K562 (cell line): Measurements from ENCODE around the gene HP. TPM values are rescaled to one million over a fixed set of nuclear protein-coding genes. Genes with fewer than 3 reads are reported as not detected.
A peak's percentile ranks its signal among the peaks of the same experiment; 100 is the strongest.

Experiments
- ATAC-seq: fragments of 200-7000 bp; cut with Tn5 transposase; 3 replicates; pipeline ENCODE4 v1.9.1; 2020; ENCODE audit warnings: moderate library complexity
- BruUV-seq: library from RNA; stranded (reverse); fragments of 400-500 nt; replicated peaks from 2 replicates; lab custom pipeline; 2021; lab: Mats Ljungman, UMichigan
- CTCF ChIA-PET: fragments of 300-600 bp; formaldehyde crosslinking; extraction: SDS; loops from one replicate; lab custom pipeline; 2021; ENCODE audit warnings: low intra/inter-chr PET ratio; lab: Yijun Ruan, JAX
- POLR2A ChIA-PET: fragments of 300-600, 350-650 bp; sonication (Branson Sonifier 250); formaldehyde crosslinking; extraction: SDS; loops from one replicate; lab custom pipeline; 2021; ENCODE audit warnings: antibody characterized with exemption, inconsistent platforms; lab: Yijun Ruan, JAX
- DNase-seq, 4 experiments: peaks; one replicate each; pipeline versions ENCODE4 v3.0.0 to v3.0.0-alpha.2; 2011 to 2018; ENCODE audit warnings: low spot score in 3 of 4, mixed read lengths in 3 of 4; ENCODE audit errors: extremely low read depth in 1 of 4
- FAIRE-seq: peaks from 2 replicates; lab custom pipeline; 2011; peaks lifted over from hg19 to GRCh38; lab: Jason Lieb, UNC
- H2AFZ ChIP-seq: 2 replicates; pipeline ENCODE4 v1.6.0; 2011; ENCODE audit warnings: low read depth, low read length, control low read depth, inconsistent platforms
- H3K27ac ChIP-seq: fragments of 200-600 bp; 3 replicates; pipeline ENCODE4 v1.8.0; 2011; ENCODE audit warnings: low read depth, mild to moderate bottlenecking, control low read depth, inconsistent platforms, low read length, moderate library complexity, mixed read lengths; ENCODE audit errors: extremely low read depth
- H3K27me3 ChIP-seq, 2 experiments: fragments of 300-600 bp in 1 of 2; 2 replicates in 1 of 2; 3 replicates in 1 of 2; pipeline versions ENCODE4 v1.6.0 to v1.8.0; 2011; ENCODE audit warnings: inconsistent platforms in 2 of 2, low read length in 2 of 2, mild to moderate bottlenecking in 1 of 2, mixed read lengths in 1 of 2, moderate library complexity in 1 of 2; ENCODE audit not compliant: control insufficient read depth in 2 of 2, insufficient read depth in 2 of 2
- H3K36me3 ChIP-seq: fragments of 300-600 bp; 3 replicates; pipeline ENCODE4 v1.8.0; 2011; ENCODE audit warnings: mild to moderate bottlenecking, low read length, inconsistent platforms; ENCODE audit not compliant: control insufficient read depth, insufficient read depth
- H3K4me1 ChIP-seq, 2 experiments: fragments of 200-600 bp in 1 of 2; replicated peaks in 1 of 2; 2 replicates in 1 of 2; 3 replicates in 1 of 2; pipeline versions ENCODE4 v1.5.1 to v1.8.0; 2011; ENCODE audit warnings: inconsistent platforms in 2 of 2, low read length in 2 of 2, mild to moderate bottlenecking in 1 of 2, mixed read lengths in 1 of 2, moderate library complexity in 1 of 2; ENCODE audit not compliant: control insufficient read depth in 2 of 2, insufficient read depth in 2 of 2
- H3K4me2 ChIP-seq: 2 replicates; pipeline ENCODE4 v1.6.1; 2011; ENCODE audit warnings: low read length, control low read depth, inconsistent platforms, mixed read lengths; ENCODE audit not compliant: insufficient read depth
- H3K4me3 ChIP-seq: fragments of 200-600 bp; sonication (generic), shearing (Covaris generic); 2 replicates; pipeline ENCODE4 v1.5.1; 2016; ENCODE audit warnings: control low read depth, inconsistent platforms
- H3K79me2 ChIP-seq: fragments of 200-600 bp; 3 replicates; pipeline ENCODE4 v1.8.0; 2011; ENCODE audit warnings: low read length, inconsistent platforms; ENCODE audit not compliant: control insufficient read depth, insufficient read depth
- H3K9ac ChIP-seq, 2 experiments: 2 replicates each; pipeline versions ENCODE4 v1.6.0 to v1.6.1; 2011; ENCODE audit warnings: low read depth in 2 of 2, low read length in 2 of 2, control low read depth in 1 of 2, inconsistent platforms in 1 of 2, mild to moderate bottlenecking in 1 of 2, mixed read lengths in 1 of 2; ENCODE audit not compliant: insufficient read depth in 1 of 2
- H3K9me1 ChIP-seq: one replicate; pipeline ENCODE4 v1.6.0; 2011; ENCODE audit warnings: inconsistent platforms, mild to moderate bottlenecking, low read length, moderate library complexity; ENCODE audit not compliant: control insufficient read depth, insufficient read depth
- H3K9me3 ChIP-seq: replicated peaks from 2 replicates; pipeline ENCODE4 v1.5.1; 2011; ENCODE audit warnings: low read depth, low read length, inconsistent platforms; ENCODE audit not compliant: control insufficient read depth, insufficient read depth
- H4K20me1 ChIP-seq: replicated peaks from 2 replicates; pipeline ENCODE4 v1.6.1; 2011; ENCODE audit warnings: low read length, inconsistent platforms, mixed read lengths; ENCODE audit not compliant: control insufficient read depth, insufficient read depth
- ATF1 ChIP-seq, 2 experiments: fragments of 450-650 bp in 1 of 2; IDR thresholded peaks; 2 replicates each; pipeline ENCODE4 v1.6.1; 2016; ENCODE audit warnings: missing compliant biosample characterization in 1 of 2, missing genetic modification characterization in 1 of 2
- CC2D1A ChIP-seq: fragments of 450-650 bp; IDR thresholded peaks from 2 replicates; pipeline ENCODE4 v1.6.1; 2017; ENCODE audit warnings: mild to moderate bottlenecking
- FOXM1 ChIP-seq, 2 experiments: fragments of 450-650 bp in 1 of 2; sonication (generic) in 1 of 2; formaldehyde crosslinking in 1 of 2; IDR thresholded peaks; 2 replicates each; pipeline versions ENCODE4 v1.6.1 to v1.9.0; 2017 to 2022; ENCODE audit warnings: low read depth in 2 of 2, mild to moderate bottlenecking in 2 of 2, missing genetic modification reagents in 1 of 2, moderate library complexity in 1 of 2
- L3MBTL2 ChIP-seq: fragments of 450-650 bp; IDR thresholded peaks from 2 replicates; pipeline ENCODE4 v1.6.1; 2016; ENCODE audit warnings: mild to moderate bottlenecking, moderate library complexity
- RAD21 ChIP-seq, 2 experiments: fragments of 250-450 bp in 1 of 2; fragments of 450-650 bp in 1 of 2; sonication (Bioruptor Pico) in 1 of 2; formaldehyde crosslinking in 1 of 2; IDR thresholded peaks in 1 of 2; conservative IDR thresholded peaks in 1 of 2; 2 replicates each; pipeline versions ENCODE4 v1.4.0 to v1.8.0; 2020 to 2022; ENCODE audit warnings: mild to moderate bottlenecking in 2 of 2, moderate library complexity in 1 of 2
- SMARCC2 ChIP-seq: fragments of 450-650 bp; IDR thresholded peaks from 2 replicates; pipeline ENCODE4 v1.6.1; 2017; ENCODE audit warnings: antibody characterized with exemption, moderate library complexity, mild to moderate bottlenecking, low read depth
- SMC3 ChIP-seq: conservative IDR thresholded peaks from 2 replicates; pipeline ENCODE4 v1.6.1; 2011; ENCODE audit warnings: low read depth, low read length, improper control_type of control experiment; ENCODE audit not compliant: insufficient read depth
- SPI1 ChIP-seq: IDR thresholded peaks from 2 replicates; pipeline ENCODE4 v1.6.1; 2011; ENCODE audit warnings: low read depth, low read length, control low read depth, borderline replicate concordance
- ZNF76 ChIP-seq: fragments of 250-450 bp; sonication (Bioruptor Pico); IDR thresholded peaks from 2 replicates; pipeline ENCODE4 v1.4.0; 2020; ENCODE audit warnings: mild to moderate bottlenecking, moderate library complexity, borderline replicate concordance
- WGBS: fragments of 100-300 bp; shearing (Covaris generic); methylation state at CpG from one replicate; pipeline ENCODE4 v1.1.6; 2016; ENCODE audit warnings: low coverage, mixed read lengths; ENCODE audit not compliant: insufficient coverage; ENCODE audit errors: missing lambda C conversion rate; 5-methylcytosine and 5-hydroxymethylcytosine counted together
- in situ Hi-C: fragments of 300-500 bp; cut with MboI; formaldehyde crosslinking; loops from 4 replicates; pipeline ENCODE4 v1.15.0; 2018; ENCODE audit warnings: inconsistent platforms, mixed read lengths
- intact Hi-C: fragments of 100-400 bp; cut with micrococcal nuclease; formaldehyde crosslinking; loops from 2 replicates; pipeline ENCODE4 v1.14.2; 2022
- polyA plus RNA-seq, 8 experiments: library from polyadenylated mRNA; depleted of rRNA in 4 of 8; stranded (reverse) in 5 of 8; unstranded in 3 of 8; fragments of >200 nt; fragmentation: Nextera tagmentation in 2 of 8; fragmentation: Illumina TruSeq in 1 of 8; extraction: Ambion mirVana in 2 of 8; extraction: Trizol in 1 of 8; gene quantifications; 2 replicates each; pipeline versions ENCODE4 v1.2.1 to v1.2.3, GENCODE V29; 2011 to 2014; ENCODE audit warnings: inconsistent platforms in 1 of 8, missing spikeins in 1 of 8
- total RNA-seq, 7 experiments: library from RNA; depleted of rRNA in 6 of 7; stranded (reverse); fragments of >200 nt in 6 of 7; fragmentation: Illumina TruSeq in 2 of 7; extraction: Trizol in 2 of 7; gene quantifications; 2 replicates each; pipeline versions ENCODE4 v1.2.1 to v1.2.3, GENCODE V29; 2011 to 2021; ENCODE audit warnings: low replicate concordance in 1 of 7
- TF ChIP-seq, protein P1 (sequence below): sonication (generic); formaldehyde crosslinking; IDR thresholded peaks from 2 replicates; pipeline ENCODE4 v1.8.1; 2023; ENCODE audit warnings: mild to moderate bottlenecking, missing genetic modification reagents
- TF ChIP-seq, protein P2 (sequence below), 2 experiments: fragments of 250-450 bp in 1 of 2; fragments of 450-650 bp in 1 of 2; sonication (Bioruptor Pico) in 1 of 2; IDR thresholded peaks; 2 replicates each; pipeline versions ENCODE4 v1.6.1 to v1.8.0; 2016 to 2021; ENCODE audit warnings: mild to moderate bottlenecking in 2 of 2, moderate library complexity in 2 of 2, missing compliant biosample characterization in 1 of 2, missing genetic modification characterization in 1 of 2
- TF ChIP-seq, protein P3 (sequence below), 3 experiments: IDR thresholded peaks in 2 of 3; conservative IDR thresholded peaks in 1 of 3; 2 replicates each; pipeline ENCODE4 v1.5.1; 2011 to 2012; ENCODE audit warnings: low read length in 3 of 3, mild to moderate bottlenecking in 3 of 3, control low read depth in 2 of 3, improper control_type of control experiment in 1 of 3, inconsistent platforms in 1 of 3, low read depth in 1 of 3, mixed read lengths in 1 of 3, moderate library complexity in 1 of 3; ENCODE audit not compliant: insufficient read depth in 2 of 3
- TF ChIP-seq, protein P4 (sequence below): fragments of 450-650 bp; formaldehyde crosslinking; IDR thresholded peaks from 2 replicates; pipeline ENCODE4 v1.4.0; 2020; ENCODE audit warnings: mild to moderate bottlenecking, moderate library complexity

HP gene
- total and polyA plus RNA-seq, 9 of the 15 experiments (the other 6 are each of a cell fraction or from before 2014, with no cell fraction given) = 0.04 to 8.7 TPM; not detected in 7

DNA sequence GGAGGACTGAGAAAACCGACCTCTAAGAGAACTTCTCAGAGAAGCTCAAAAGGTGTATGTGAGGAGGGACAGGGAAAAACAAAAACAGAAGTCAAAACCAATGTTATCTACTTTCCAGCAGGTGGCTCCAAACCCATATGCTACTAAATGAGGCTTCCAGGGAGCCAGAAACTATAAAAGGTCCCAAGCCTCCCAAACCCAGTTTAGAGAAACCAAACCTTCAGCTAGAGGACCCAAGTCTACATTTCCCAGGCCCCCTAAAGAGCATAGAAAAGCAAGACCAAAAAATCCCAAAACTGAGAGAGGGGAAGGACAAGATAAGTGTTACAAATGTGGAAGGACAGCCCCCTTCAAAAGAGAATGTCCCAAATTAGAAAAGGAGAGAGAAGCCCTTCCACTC is 12.4 kb downstream of the HP start:
- BruUV-seq = no TSS peak
- H3K4me2 ChIP-seq = no peak overlapping the region; the same call in 1 of the 2 replicates
- H3K27ac ChIP-seq = no peak overlapping the region
- H4K20me1 ChIP-seq = no peaks in the 10 kb centered on the region
- CTCF ChIA-PET = interaction anchor here (0.6 to 2.0 kb wide), 2 partner anchors 33 to 317 kb away, joined by 3 to 22 read pairs; no protein-coding TSS in a partner anchor
- H3K9me3 ChIP-seq = no peaks in the 10 kb centered on the region
- in situ Hi-C loops = loop anchor here (5.0 kb wide), 1 partner anchor 36 kb away; no protein-coding TSS in a partner anchor
- no peaks in the 10 kb centered on the region for H3K9me1 ChIP-seq
- FAIRE-seq (peak; percentile 95), DNase-seq (peak; percentile 46 to 72 (median 54)), ATAC-seq (peak; percentile 92)
- POLR2A ChIA-PET = interaction anchor here (0.6 to 1.4 kb wide), 4 partner anchors 12 to 368 kb away, joined by 3 read pairs; partner anchors contain the start of genes DHX38 and TXNL4B
- peaks cover 0 to 4% of the 10 kb centered on the region in 2 experiments; a peak in 2 of 5 replicates for H3K4me1 ChIP-seq
- 0% methylated on average over 1 of the region's 1 CpG for WGBS
- peak overlapping the region; percentile 72 for H2AFZ ChIP-seq
- H3K9ac ChIP-seq = peak overlapping the region in 1 of 2 experiments; percentile 19; a peak in 2 of 4 replicates
- H3K36me3 ChIP-seq = no peaks in the 10 kb centered on the region
- intact Hi-C loops = loop anchor here (1.0 to 10.0 kb wide), 2 partner anchors 33 to 88 kb away; no protein-coding TSS in a partner anchor
- no peaks in the 10 kb centered on the region for H3K79me2 ChIP-seq
- no peak overlapping the region for H3K4me3 ChIP-seq
- peaks cover 7 to 10% of the 10 kb centered on the region in 2 experiments; a peak in 4 of 5 replicates for H3K27me3 ChIP-seq
- no peak for TF ChIP-seq CC2D1A
- TF ChIP-seq ATF1 (CRISPR knock-in tag; IDR thresholded peaks at IDR 0.05) = no peak
- TF ChIP-seq ATF1 (tag; IDR thresholded peaks at IDR 0.05) = no peak
- TF ChIP-seq, protein P1, sequence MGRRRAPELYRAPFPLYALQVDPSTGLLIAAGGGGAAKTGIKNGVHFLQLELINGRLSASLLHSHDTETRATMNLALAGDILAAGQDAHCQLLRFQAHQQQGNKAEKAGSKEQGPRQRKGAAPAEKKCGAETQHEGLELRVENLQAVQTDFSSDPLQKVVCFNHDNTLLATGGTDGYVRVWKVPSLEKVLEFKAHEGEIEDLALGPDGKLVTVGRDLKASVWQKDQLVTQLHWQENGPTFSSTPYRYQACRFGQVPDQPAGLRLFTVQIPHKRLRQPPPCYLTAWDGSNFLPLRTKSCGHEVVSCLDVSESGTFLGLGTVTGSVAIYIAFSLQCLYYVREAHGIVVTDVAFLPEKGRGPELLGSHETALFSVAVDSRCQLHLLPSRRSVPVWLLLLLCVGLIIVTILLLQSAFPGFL (CRISPR knock-in tag) = no peak
- TF ChIP-seq, protein P2, sequence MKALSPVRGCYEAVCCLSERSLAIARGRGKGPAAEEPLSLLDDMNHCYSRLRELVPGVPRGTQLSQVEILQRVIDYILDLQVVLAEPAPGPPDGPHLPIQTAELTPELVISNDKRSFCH (CRISPR knock-in tag; IDR thresholded peaks at IDR 0.05) = no peak
- TF ChIP-seq, protein P2 (tag; IDR thresholded peaks at IDR 0.05) = 0 out of 2 replicates have a peak, but pooled peaks have one; percentile 27
- TF ChIP-seq FOXM1 (IDR thresholded peaks at IDR 0.05; ENCODE audit: low read depth) = no peak
- TF ChIP-seq FOXM1 (CRISPR knock-in tag; IDR thresholded peaks at IDR 0.05; ENCODE audit: low read depth) = no peak
- TF ChIP-seq SMARCC2 = no peak
- TF ChIP-seq, protein P3, sequence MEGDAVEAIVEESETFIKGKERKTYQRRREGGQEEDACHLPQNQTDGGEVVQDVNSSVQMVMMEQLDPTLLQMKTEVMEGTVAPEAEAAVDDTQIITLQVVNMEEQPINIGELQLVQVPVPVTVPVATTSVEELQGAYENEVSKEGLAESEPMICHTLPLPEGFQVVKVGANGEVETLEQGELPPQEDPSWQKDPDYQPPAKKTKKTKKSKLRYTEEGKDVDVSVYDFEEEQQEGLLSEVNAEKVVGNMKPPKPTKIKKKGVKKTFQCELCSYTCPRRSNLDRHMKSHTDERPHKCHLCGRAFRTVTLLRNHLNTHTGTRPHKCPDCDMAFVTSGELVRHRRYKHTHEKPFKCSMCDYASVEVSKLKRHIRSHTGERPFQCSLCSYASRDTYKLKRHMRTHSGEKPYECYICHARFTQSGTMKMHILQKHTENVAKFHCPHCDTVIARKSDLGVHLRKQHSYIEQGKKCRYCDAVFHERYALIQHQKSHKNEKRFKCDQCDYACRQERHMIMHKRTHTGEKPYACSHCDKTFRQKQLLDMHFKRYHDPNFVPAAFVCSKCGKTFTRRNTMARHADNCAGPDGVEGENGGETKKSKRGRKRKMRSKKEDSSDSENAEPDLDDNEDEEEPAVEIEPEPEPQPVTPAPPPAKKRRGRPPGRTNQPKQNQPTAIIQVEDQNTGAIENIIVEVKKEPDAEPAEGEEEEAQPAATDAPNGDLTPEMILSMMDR (IDR thresholded peaks at IDR 0.05 in 2 of 3, conservative IDR thresholded peaks at IDR 0.05 in 1 of 3; ENCODE audit: insufficient read depth in 2 of 3, low read depth in 1 of 3, low read length in 3 of 3) = peak; percentile 59 to 84 (median 67)
- 0 out of 2 replicates have a peak, but pooled peaks have one; percentile 6 for TF ChIP-seq SPI1
- TF ChIP-seq, protein P4, sequence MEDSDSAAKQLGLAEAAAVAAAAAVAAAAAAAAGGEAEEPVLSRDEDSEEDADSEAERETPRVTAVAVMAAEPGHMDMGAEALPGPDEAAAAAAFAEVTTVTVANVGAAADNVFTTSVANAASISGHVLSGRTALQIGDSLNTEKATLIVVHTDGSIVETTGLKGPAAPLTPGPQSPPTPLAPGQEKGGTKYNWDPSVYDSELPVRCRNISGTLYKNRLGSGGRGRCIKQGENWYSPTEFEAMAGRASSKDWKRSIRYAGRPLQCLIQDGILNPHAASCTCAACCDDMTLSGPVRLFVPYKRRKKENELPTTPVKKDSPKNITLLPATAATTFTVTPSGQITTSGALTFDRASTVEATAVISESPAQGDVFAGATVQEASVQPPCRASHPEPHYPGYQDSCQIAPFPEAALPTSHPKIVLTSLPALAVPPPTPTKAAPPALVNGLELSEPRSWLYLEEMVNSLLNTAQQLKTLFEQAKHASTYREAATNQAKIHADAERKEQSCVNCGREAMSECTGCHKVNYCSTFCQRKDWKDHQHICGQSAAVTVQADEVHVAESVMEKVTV = peak; percentile 63
- TF ChIP-seq SMC3 = peak; percentile 40; the same call in 1 of the 2 replicates
- TF ChIP-seq RAD21 (CRISPR knock-in tag; conservative IDR thresholded peaks at IDR 0.05 in 1 of 2, IDR thresholded peaks at IDR 0.05 in 1 of 2) = peak; percentile 79 to 91
- TF ChIP-seq L3MBTL2 = 0 out of 2 replicates have a peak, but pooled peaks have one; percentile 17
- no peak for TF ChIP-seq ZNF76
